SK-N-SH (cell line): Measurements from ENCODE around the gene ARHGAP25. TPM values are rescaled to one million over a fixed set of nuclear protein-coding genes. Genes with fewer than 3 reads are reported as not detected.

Experiments used
- CTCF ChIA-PET: fragments of 300-600, 350-600 bp; formaldehyde crosslinking; extraction: SDS; loops from one replicate; lab custom pipeline; 2021; lab: Yijun Ruan, JAX
- POLR2A ChIA-PET: fragments of 350-600 bp; sonication (Branson Sonifier 250); formaldehyde crosslinking; extraction: SDS; loops from one replicate; lab custom pipeline; 2020; ENCODE audit warnings: antibody characterized with exemption, inconsistent platforms; lab: Yijun Ruan, JAX
- DNase-seq: peaks from one replicate; pipeline ENCODE4 v3.0.0; 2012
- H2AFZ ChIP-seq: fragments of 200-600 bp; sonication (generic); 2 replicates; pipeline ENCODE4 v1.8.1; 2016; ENCODE audit warnings: antibody characterized with exemption, mild to moderate bottlenecking, low read depth
- H3F3A ChIP-seq: fragments of 200-600 bp; sonication (generic); replicated peaks from 2 replicates; pipeline ENCODE3; 2016; ENCODE audit warnings: antibody characterized with exemption, mild to moderate bottlenecking; ENCODE audit not compliant: insufficient read depth
- H3K27ac ChIP-seq, 2 experiments: fragments of 200-500 bp in 1 of 2; fragments of 200-600 bp in 1 of 2; sonication (Bioruptor generic) in 1 of 2; sonication (generic), shearing (Covaris generic) in 1 of 2; 2 replicates each; pipeline versions ENCODE4 v1.5.1 to v1.6.1; 2014 to 2016; ENCODE audit warnings: low read depth in 2 of 2, inconsistent platforms in 1 of 2, low read length in 1 of 2, mild to moderate bottlenecking in 1 of 2, mixed read lengths in 1 of 2
- H3K27me3 ChIP-seq: fragments of 200-600 bp; sonication (generic), shearing (Covaris generic); 2 replicates; pipeline ENCODE4 v1.6.1; 2016; ENCODE audit warnings: mixed run types; ENCODE audit not compliant: insufficient read depth
- H3K36me3 ChIP-seq, 2 experiments: fragments of 200-500 bp in 1 of 2; fragments of 200-600 bp in 1 of 2; sonication (Bioruptor generic) in 1 of 2; sonication (generic) in 1 of 2; replicated peaks in 1 of 2; 2 replicates each; pipeline versions ENCODE3 to v1.5.1; 2014 to 2016; ENCODE audit warnings: low read length in 1 of 2, mild to moderate bottlenecking in 1 of 2; ENCODE audit not compliant: insufficient read depth in 2 of 2, control insufficient read depth in 1 of 2
- H3K4me1 ChIP-seq, 2 experiments: fragments of 200-500 bp in 1 of 2; fragments of 200-600 bp in 1 of 2; sonication (Bioruptor generic) in 1 of 2; sonication (generic), shearing (Covaris generic) in 1 of 2; 2 replicates each; pipeline versions ENCODE4 v1.5.1 to v1.6.1; 2014 to 2016; ENCODE audit warnings: low read depth in 1 of 2, low read length in 1 of 2, mixed run types in 1 of 2; ENCODE audit not compliant: insufficient read depth in 2 of 2, control insufficient read depth in 1 of 2
- H3K4me2 ChIP-seq: fragments of 200-600 bp; sonication (generic), shearing (Covaris generic); 2 replicates; pipeline ENCODE4 v1.6.1; 2017; ENCODE audit warnings: mixed run types
- H3K4me3 ChIP-seq, 2 experiments: fragments of 200-500 bp in 1 of 2; fragments of 200-600 bp in 1 of 2; sonication (Bioruptor generic) in 1 of 2; sonication (generic), shearing (Covaris generic) in 1 of 2; 2 replicates each; pipeline versions ENCODE4 v1.5.1 to v1.8.1; 2014 to 2016; ENCODE audit warnings: low read depth in 2 of 2, inconsistent platforms in 1 of 2, low read length in 1 of 2, mild to moderate bottlenecking in 1 of 2, mixed read lengths in 1 of 2, moderate library complexity in 1 of 2
- H3K79me2 ChIP-seq: fragments of 200-600 bp; sonication (generic); 2 replicates; pipeline ENCODE4 v1.8.1; 2017; ENCODE audit warnings: mild to moderate bottlenecking; ENCODE audit not compliant: insufficient read depth
- H3K9ac ChIP-seq: fragments of 200-600 bp; sonication (generic); 2 replicates; pipeline ENCODE4 v1.6.1; 2017; ENCODE audit warnings: mixed run types
- H3K9me2 ChIP-seq: fragments of 200-600 bp; sonication (generic); 2 replicates; pipeline ENCODE4 v1.6.1; 2017; ENCODE audit warnings: mixed run types
- H3K9me3 ChIP-seq: fragments of 200-600 bp; sonication (generic); 2 replicates; pipeline ENCODE4 v1.6.1; 2017; ENCODE audit warnings: mixed run types, mild to moderate bottlenecking, moderate library complexity
- H4K20me1 ChIP-seq: fragments of 200-600 bp; sonication (generic); 2 replicates; pipeline ENCODE4 v1.6.1; 2017; ENCODE audit warnings: mild to moderate bottlenecking, mixed run types; ENCODE audit not compliant: insufficient read depth
- ELF1 ChIP-seq: IDR thresholded peaks from 2 replicates; pipeline ENCODE4 v1.4.0; 2012
- FOXJ3 ChIP-seq: sonication (generic); formaldehyde crosslinking; IDR thresholded peaks from 2 replicates; pipeline ENCODE4 v1.5.1; 2020; ENCODE audit warnings: mild to moderate bottlenecking, missing genetic modification reagents
- GABPA ChIP-seq: IDR thresholded peaks from 2 replicates; pipeline ENCODE4 v1.4.0; 2012; ENCODE audit warnings: low read depth, mild to moderate bottlenecking
- MEF2A ChIP-seq: IDR thresholded peaks from 2 replicates; pipeline ENCODE4 v1.4.0; 2012; ENCODE audit warnings: low read depth, borderline replicate concordance
- NRF1 ChIP-seq: IDR thresholded peaks from 2 replicates; pipeline ENCODE4 v1.6.1; 2012; ENCODE audit warnings: low read depth, mild to moderate bottlenecking, low read length
- SIN3A ChIP-seq: IDR thresholded peaks from 2 replicates; pipeline ENCODE4 v1.6.1; 2012; ENCODE audit warnings: low read depth, mild to moderate bottlenecking, low read length, moderate library complexity, borderline replicate concordance
- WGBS: methylation state at CpG from one replicate; pipeline ENCODE4 v1.1.6; 2017; ENCODE audit warnings: low lambda C conversion rate; 5-methylcytosine and 5-hydroxymethylcytosine counted together
- polyA plus RNA-seq, 3 experiments: library from polyadenylated mRNA; depleted of rRNA; stranded (reverse); fragments of >200 nt; gene quantifications; 2 replicates each; pipeline ENCODE4 v1.2.3, GENCODE V29; 2012
- TF ChIP-seq, protein P1 (sequence below): IDR thresholded peaks from 2 replicates; pipeline ENCODE4 v1.4.0; 2012; ENCODE audit warnings: low read depth, borderline replicate concordance
- TF ChIP-seq, protein P2 (sequence below): IDR thresholded peaks from 2 replicates; pipeline ENCODE4 v1.4.0; 2012; ENCODE audit warnings: low read depth
- TF ChIP-seq, protein P3 (sequence below): IDR thresholded peaks from 2 replicates; pipeline ENCODE4; 2012

The ARHGAP25 gene
- polyA plus RNA-seq, 1 of the 3 experiments (the other 2 are of a cell fraction) = not detected

DNA sequence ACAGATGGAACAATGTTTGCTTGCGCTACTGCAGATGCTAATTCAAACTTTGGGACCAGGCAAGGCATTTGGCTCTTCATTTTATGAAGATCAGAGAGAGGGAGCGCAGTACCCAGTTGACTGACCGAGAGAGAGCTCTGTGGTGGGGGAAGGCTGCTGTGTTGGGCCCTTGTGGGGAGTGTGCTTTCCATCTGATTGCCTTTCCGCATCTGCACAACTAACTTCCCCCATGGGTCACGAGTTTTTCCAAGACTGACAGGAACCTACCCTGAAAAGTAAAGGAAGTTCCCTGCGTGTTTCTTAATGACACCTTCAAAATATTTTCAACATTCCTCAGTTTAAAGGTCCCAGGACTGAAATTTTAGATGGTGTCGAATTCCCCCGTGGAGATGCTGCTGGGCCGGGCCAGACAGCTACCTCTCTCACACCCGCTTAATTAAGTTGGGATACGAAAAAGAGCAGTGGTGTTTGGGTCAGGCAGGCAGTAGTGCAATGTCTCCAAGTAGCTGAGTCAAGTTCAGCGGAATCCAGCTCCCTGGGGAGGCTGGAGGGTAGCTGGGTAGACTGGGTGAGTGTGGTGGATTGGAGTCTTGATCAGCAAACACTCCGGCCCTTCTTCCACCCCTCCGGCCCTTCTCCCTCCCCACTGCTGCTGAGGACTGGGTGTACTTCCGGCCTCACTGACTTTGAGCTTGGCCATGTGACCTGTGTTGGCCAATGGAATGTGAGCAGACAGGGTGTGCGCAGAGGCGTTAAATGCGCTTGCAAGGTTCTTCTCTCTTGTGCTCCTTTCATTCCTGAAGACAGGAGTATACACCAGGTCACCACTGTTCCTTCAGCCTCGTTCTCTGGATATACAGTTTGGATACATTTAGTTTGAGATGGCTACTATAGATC, 2.3 kb upstream of the ARHGAP25 start:
- TF ChIP-seq, protein P1, sequence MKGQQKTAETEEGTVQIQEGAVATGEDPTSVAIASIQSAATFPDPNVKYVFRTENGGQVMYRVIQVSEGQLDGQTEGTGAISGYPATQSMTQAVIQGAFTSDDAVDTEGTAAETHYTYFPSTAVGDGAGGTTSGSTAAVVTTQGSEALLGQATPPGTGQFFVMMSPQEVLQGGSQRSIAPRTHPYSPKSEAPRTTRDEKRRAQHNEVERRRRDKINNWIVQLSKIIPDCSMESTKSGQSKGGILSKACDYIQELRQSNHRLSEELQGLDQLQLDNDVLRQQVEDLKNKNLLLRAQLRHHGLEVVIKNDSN = peak; percentile 25; the same call in 1 of the 2 replicates
- TF ChIP-seq, protein P2, sequence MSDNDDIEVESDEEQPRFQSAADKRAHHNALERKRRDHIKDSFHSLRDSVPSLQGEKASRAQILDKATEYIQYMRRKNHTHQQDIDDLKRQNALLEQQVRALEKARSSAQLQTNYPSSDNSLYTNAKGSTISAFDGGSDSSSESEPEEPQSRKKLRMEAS = no peak
- H3K4me1 ChIP-seq = no peaks in the 10 kb centered on the region
- no peak for DNase-seq
- 76% methylated on average over 17 of the region's 19 CpGs for WGBS
- no peak overlapping the region for H3K4me3 ChIP-seq
- H3K4me2 ChIP-seq = no peak overlapping the region
- no peak overlapping the region for H3K27ac ChIP-seq
- ChIA-PET CTCF (interaction anchor here (1.2 to 2.8 kb wide), 4 partner anchors 19 to 269 kb away, joined by 3 to 10 read pairs (median 8); no protein-coding TSS in a partner anchor), POLR2A (no interaction called here)
- no peaks in the 10 kb centered on the region for H3K9me2 ChIP-seq
- H3F3A ChIP-seq = no peaks in the 10 kb centered on the region
- no peaks in the 10 kb centered on the region for H3K9me3 ChIP-seq
- no peak overlapping the region for H3K9ac ChIP-seq
- no peak overlapping the region for H2AFZ ChIP-seq
- no peaks in the 10 kb centered on the region for H3K79me2 ChIP-seq
- H4K20me1 ChIP-seq = no peaks in the 10 kb centered on the region
- H3K27me3 ChIP-seq = no peaks in the 10 kb centered on the region
- H3K36me3 ChIP-seq = no peaks in the 10 kb centered on the region

DNA sequence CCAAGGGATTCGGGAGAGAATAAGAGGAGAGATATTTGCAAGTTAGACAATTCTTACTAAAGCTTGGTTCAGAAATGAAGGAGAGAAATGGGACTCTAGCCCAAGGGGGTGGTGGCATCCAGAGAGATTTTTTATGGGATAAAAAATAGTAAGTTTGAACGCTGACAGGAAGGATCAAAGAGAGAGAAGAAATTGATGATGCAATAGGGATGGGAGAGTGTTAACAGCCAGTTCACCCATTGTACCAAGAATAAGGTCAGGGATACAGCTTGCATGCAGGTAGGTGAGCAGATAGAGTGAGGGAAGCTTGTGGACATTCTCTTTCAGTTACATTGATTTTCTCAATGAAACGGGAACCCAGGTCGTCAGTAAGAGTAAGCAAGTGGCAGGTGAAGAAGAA, 1.2 kb upstream of the ARHGAP25 start:
- Histone ChIP-seq H3K9me3 (no peaks in the 10 kb centered on the region), H3K9me2 (no peaks in the 10 kb centered on the region)

GRCh38 chr2:68734176-68734575, 435 bp upstream of the ARHGAP25 start:
- Histone ChIP-seq H3K27me3 (no peaks in the 10 kb centered on the region), H3K9me2 (no peaks in the 10 kb centered on the region), H3K4me2 (no peak overlapping the region), H4K20me1 (no peaks in the 10 kb centered on the region), H3F3A (no peaks in the 10 kb centered on the region), H3K9me3 (no peaks in the 10 kb centered on the region), H3K36me3 (no peaks in the 10 kb centered on the region), H3K27ac (no peak overlapping the region), H3K4me1 (no peaks in the 10 kb centered on the region), H2AFZ (no peak overlapping the region), H3K4me3 (no peak overlapping the region), H3K79me2 (no peaks in the 10 kb centered on the region), H3K9ac (no peak overlapping the region)
- DNase-seq = no peak
- ChIA-PET CTCF (interaction anchor here (0.6 to 2.1 kb wide), 11 partner anchors 13 to 271 kb away, joined by 3 to 10 read pairs (median 4); no protein-coding TSS in a partner anchor), POLR2A (no interaction called here)
- WGBS = 59% methylated on average over 3 of the region's 3 CpGs
- TF ChIP-seq, protein P2 = no peak
- TF ChIP-seq ELF1 (no peak), SIN3A (no peak), GABPA (no peak)

More for the DNA sequence above, 1.2 kb upstream of the ARHGAP25 start:
- no peaks in the 10 kb centered on the region for H3K79me2 ChIP-seq
- TF ChIP-seq MEF2A = no peak
- TF ChIP-seq FOXJ3 (CRISPR knock-in tag) = no peak
- TF ChIP-seq NRF1 = no peak
- TF ChIP-seq, protein P3, sequence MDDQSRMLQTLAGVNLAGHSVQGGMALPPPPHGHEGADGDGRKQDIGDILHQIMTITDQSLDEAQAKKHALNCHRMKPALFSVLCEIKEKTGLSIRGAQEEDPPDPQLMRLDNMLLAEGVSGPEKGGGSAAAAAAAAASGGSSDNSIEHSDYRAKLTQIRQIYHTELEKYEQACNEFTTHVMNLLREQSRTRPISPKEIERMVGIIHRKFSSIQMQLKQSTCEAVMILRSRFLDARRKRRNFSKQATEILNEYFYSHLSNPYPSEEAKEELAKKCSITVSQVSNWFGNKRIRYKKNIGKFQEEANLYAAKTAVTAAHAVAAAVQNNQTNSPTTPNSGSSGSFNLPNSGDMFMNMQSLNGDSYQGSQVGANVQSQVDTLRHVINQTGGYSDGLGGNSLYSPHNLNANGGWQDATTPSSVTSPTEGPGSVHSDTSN = no peak
- no peak for DNase-seq
- H3K4me2 ChIP-seq = no peak overlapping the region
- ChIA-PET POLR2A (no interaction called here), CTCF (interaction anchor here (0.6 to 2.1 kb wide), 10 partner anchors 12 to 270 kb away, joined by 3 to 10 read pairs (median 4); no protein-coding TSS in a partner anchor)
- no peak overlapping the region for H3K4me3 ChIP-seq
- 38% methylated on average over 4 of the region's 4 CpGs for WGBS
- H3K9ac ChIP-seq = no peak overlapping the region
- no peaks in the 10 kb centered on the region for H3K4me1 ChIP-seq
- no peaks in the 10 kb centered on the region for H3K27me3 ChIP-seq
- no peaks in the 10 kb centered on the region for H4K20me1 ChIP-seq
- no peak overlapping the region for H3K27ac ChIP-seq
- no peaks in the 10 kb centered on the region for H3K36me3 ChIP-seq
- no peak overlapping the region for H2AFZ ChIP-seq
- no peaks in the 10 kb centered on the region for H3F3A ChIP-seq
